ENCODE results near the gene TBR1.

TBR1 gene

GRCh38 chr2:161430386-161430785 lies 14.3 kb downstream of the TBR1 start:
- DNase-seq: no peak

GRCh38 chr2:161432107-161432506 lies 16.0 kb downstream of the TBR1 start:
- no peak for DNase-seq

- no peak for DNase-seq
Measured at GRCh38 chr2:161434118-161434517, 18.0 kb downstream of the TBR1 start.

- DNase-seq: no peak
Measured at GRCh38 chr2:161436411-161436810, 20.3 kb downstream of the TBR1 start.

- DNase-seq: no peak
Measured at GRCh38 chr2:161438598-161438997, 22.5 kb downstream of the TBR1 start.

- DNase-seq: no peak
Measured at GRCh38 chr2:161445097-161445496, 29.0 kb downstream of the TBR1 start.

GRCh38 chr2:161448431-161448830 lies 32.3 kb downstream of the TBR1 start:
- no peak for DNase-seq

GRCh38 chr2:161471631-161472030 lies 55.5 kb downstream of the TBR1 start:
- DNase-seq: no peak

GRCh38 chr2:161474920-161475319 lies 58.8 kb downstream of the TBR1 start:
- DNase-seq: no peak
